H54 (cell line): ENCODE measurements around the gene SLC9A7.
"Not testable (repeated sequence)": the region's sequence is repeated elsewhere in the genome, so short reads cannot be mapped to it uniquely, and the experiment has no call there.

Experiments used
- DNase-seq: peaks from one replicate; pipeline ENCODE4 v3.0.0; 2011; ENCODE audit warnings: low spot score, mixed read lengths; ENCODE audit not compliant: insufficient read length
- FAIRE-seq: peaks from 3 replicates; lab custom pipeline; 2011; peaks lifted over from hg19 to GRCh38; lab: Jason Lieb, UNC
- POLR2A ChIP-seq: IDR thresholded peaks from 2 replicates; pipeline ENCODE4 v1.6.1; 2011; ENCODE audit warnings: low read depth, mild to moderate bottlenecking, low read length

Gene SLC9A7

GRCh38 chrX:46758956-46759644 is at the start of gene SLC9A7:
Gene SLC9A7, minus strand, starts transcription at chrX:46759118. Its CDS starts 89 bp downstream, at chrX:46759029.
- DNase-seq (no peak), FAIRE-seq (no peak)
- TF ChIP-seq POLR2A, result peak; percentile 53

GRCh38 chrX:46805270-46805669 is 46.4 kb upstream of the SLC9A7 start:
- DNase-seq, result no peak
- TF ChIP-seq POLR2A, result no peak
- no peak for FAIRE-seq

GRCh38 chrX:46803140-46803539 is 44.2 kb upstream of the SLC9A7 start:
- FAIRE-seq, result no peak
- no peak for DNase-seq
- TF ChIP-seq POLR2A, result no peak

- DNase-seq (peak; percentile 12), FAIRE-seq (no peak)
- no peak for TF ChIP-seq POLR2A
These were observed 37.8 kb upstream of the SLC9A7 start for GRCh38 chrX:46796574-46797191.

GRCh38 chrX:46793386-46794143 is 34.6 kb upstream of the SLC9A7 start:
- FAIRE-seq (no peak), DNase-seq (no peak)
- no peak for TF ChIP-seq POLR2A

GRCh38 chrX:46792810-46793188 is 33.9 kb upstream of the SLC9A7 start:
- no peak for TF ChIP-seq POLR2A
- FAIRE-seq (no peak), DNase-seq (no peak)

- no peak for TF ChIP-seq POLR2A
- DNase-seq (peak; percentile 15), FAIRE-seq (no peak)
These were observed 33.2 kb upstream of the SLC9A7 start for GRCh38 chrX:46791927-46792809.

GRCh38 chrX:46788902-46789301 is 30.0 kb upstream of the SLC9A7 start:
- TF ChIP-seq POLR2A, result no peak
- DNase-seq, result no peak
- FAIRE-seq, result no peak

- not testable (repeated sequence) for FAIRE-seq, DNase-seq
These were observed 25.5 kb upstream of the SLC9A7 start for GRCh38 chrX:46784437-46784836.

GRCh38 chrX:46782034-46782433 is 23.1 kb upstream of the SLC9A7 start:
- TF ChIP-seq POLR2A, result no peak
- FAIRE-seq (no peak), DNase-seq (no peak)

GRCh38 chrX:46777971-46778810 is 19.3 kb upstream of the SLC9A7 start:
- FAIRE-seq (no peak), DNase-seq (no peak)

GRCh38 chrX:46770817-46771163 is 11.9 kb upstream of the SLC9A7 start:
- FAIRE-seq, result no peak
- no peak for DNase-seq
- no peak for TF ChIP-seq POLR2A

More at GRCh38 chrX:46777971-46778810, 19.3 kb upstream of the SLC9A7 start:
- no peak for TF ChIP-seq POLR2A
